GM10248 (cell line): Measurements from ENCODE around the gene CFAP61.

Source experiments
- CTCF ChIA-PET: fragments of 300-600 bp; sonication (Branson Sonifier 250); formaldehyde crosslinking; extraction: SDS; loops from one replicate; lab custom pipeline; 2021; ENCODE audit warnings: antibody characterized with exemption; lab: Yijun Ruan, JAX
- POLR2A ChIA-PET: fragments of 350-650 bp; sonication (Branson Sonifier 250); formaldehyde crosslinking; extraction: SDS; loops from one replicate; lab custom pipeline; 2020; ENCODE audit warnings: antibody characterized with exemption; lab: Yijun Ruan, JAX
- DNase-seq: peaks from one replicate; pipeline ENCODE4 v3.0.0; 2012; ENCODE audit errors: extremely low spot score
- CTCF ChIP-seq: IDR thresholded peaks from 2 replicates; pipeline ENCODE4 v1.5.1; 2012; ENCODE audit warnings: mild to moderate bottlenecking, low read depth; ENCODE audit errors: extremely low read depth, missing control alignments, control extremely low read depth

The CFAP61 gene

GRCh38 chr20:20223981-20224380, 171.6 kb downstream of the CFAP61 start:
- DNase-seq = no peak
- no peak for TF ChIP-seq CTCF
- POLR2A ChIA-PET = no interaction called here
- CTCF ChIA-PET = interaction anchor here (6.2 kb wide), 1 partner anchor 13 kb away, joined by 35 read pairs; no protein-coding TSS in a partner anchor

- DNase-seq = no peak
- no peak for TF ChIP-seq CTCF
- ChIA-PET POLR2A (no interaction called here), CTCF (interaction anchor here (6.2 kb wide), 1 partner anchor 13 kb away, joined by 35 read pairs; no protein-coding TSS in a partner anchor)
Measured at GRCh38 chr20:20224806-20225205, 172.5 kb downstream of the CFAP61 start.

- DNase-seq = no peak
- POLR2A ChIA-PET = no interaction called here
- CTCF ChIA-PET = interaction anchor here (6.2 kb wide), 1 partner anchor 12 kb away, joined by 35 read pairs; no protein-coding TSS in a partner anchor
- no peak for TF ChIP-seq CTCF
Measured at GRCh38 chr20:20225325-20226043, 173.2 kb downstream of the CFAP61 start.

- no peak for DNase-seq
- no peak for TF ChIP-seq CTCF
- CTCF ChIA-PET = interaction anchor here (2.2 kb wide), 1 partner anchor 10 kb away, joined by 16 read pairs; no protein-coding TSS in a partner anchor
- POLR2A ChIA-PET = no interaction called here
Measured at GRCh38 chr20:20226554-20226953, 174.2 kb downstream of the CFAP61 start.

GRCh38 chr20:20227013-20227571, 174.8 kb downstream of the CFAP61 start:
- ChIA-PET CTCF (interaction anchor here (2.2 kb wide), 1 partner anchor 10 kb away, joined by 16 read pairs; no protein-coding TSS in a partner anchor), POLR2A (no interaction called here)
- TF ChIP-seq CTCF = no peak
- DNase-seq = no peak

GRCh38 chr20:20228351-20228750, 176.0 kb downstream of the CFAP61 start:
- TF ChIP-seq CTCF = no peak
- ChIA-PET CTCF (interaction anchor here (2.2 kb wide), 1 partner anchor 9 kb away, joined by 16 read pairs; no protein-coding TSS in a partner anchor), POLR2A (no interaction called here)
- DNase-seq = no peak
